ENCODE data around the gene ATP2B2. TPM values are rescaled to one million over a fixed set of nuclear protein-coding genes. Genes with fewer than 3 reads are reported as not detected.

ATP2B2 gene
- total and polyA plus RNA-seq, 9 of the 15 experiments (the other 6 are each of a cell fraction or from before 2014, with no cell fraction given), result 0.06 TPM; not detected in 8

- no peak for DNase-seq (ENCODE audit: extremely low read depth in 1 of 4, low spot score in 3 of 4)
- intact Hi-C loops (cut with micrococcal nuclease), result no loop called here
- POLR2A ChIA-PET, result interaction anchor here (0.8 to 1.0 kb wide), 2 partner anchors 20 to 840 kb away, joined by 3 read pairs; no protein-coding TSS in a partner anchor
- TF ChIP-seq ZNF124 (CRISPR knock-in tag; IDR thresholded peaks at IDR 0.05) (no peak), PKNOX1 (IDR thresholded peaks at IDR 0.05) (peak; percentile 40; the same call in 1 of the 2 replicates), ETS1 (conservative IDR thresholded peaks at IDR 0.05; ENCODE audit: control insufficient read depth, low read depth, low read length) (no peak), POLR2AphosphoS5 (IDR thresholded peaks at IDR 0.05; ENCODE audit: control insufficient read depth, insufficient read depth, low read depth, low read length) (no peak), RREB1 (CRISPR knock-in tag; IDR thresholded peaks at IDR 0.05) (no peak), ARID3A (IDR thresholded peaks at IDR 0.05; ENCODE audit: borderline replicate concordance, low read depth, low read length) (no peak), MTA2 (IDR thresholded peaks at IDR 0.05; ENCODE audit: low read depth) (no peak)
Measured at GRCh38 chr3:10547841-10548783, 42.7 kb upstream of the ATP2B2 start.

More at GRCh38 chr3:10547841-10548783, 42.7 kb upstream of the ATP2B2 start:
- FAIRE-seq (no peak), ATAC-seq (no peak)
- no peaks in the 10 kb centered on the region; a peak in 1 of 5 replicates for H3K4me1 ChIP-seq (replicated peaks in 1 of 2; ENCODE audit: control insufficient read depth in 2 of 2, insufficient read depth in 2 of 2, low read length in 2 of 2)
- no peak overlapping the region for H3K4me2 ChIP-seq (ENCODE audit: insufficient read depth, low read length)
- no peak overlapping the region for H3K4me3 ChIP-seq
- no peak overlapping the region for H3K9ac ChIP-seq (ENCODE audit: insufficient read depth in 1 of 2, low read depth in 2 of 2, low read length in 2 of 2)
- H3K27me3 ChIP-seq (ENCODE audit: control insufficient read depth in 2 of 2, insufficient read depth in 2 of 2, low read length in 2 of 2), result peaks cover 5 to 27% of the 10 kb centered on the region in 2 experiments; a peak in 4 of 5 replicates
- H3K79me2 ChIP-seq (ENCODE audit: control insufficient read depth, insufficient read depth, low read length), result no peaks in the 10 kb centered on the region
- H4K20me1 ChIP-seq (replicated peaks; ENCODE audit: control insufficient read depth, insufficient read depth, low read length), result peaks cover 3% of the 10 kb centered on the region; the same call in 1 of the 2 replicates
- H2AFZ ChIP-seq (ENCODE audit: low read depth, low read length), result no peak overlapping the region
- no peaks in the 10 kb centered on the region for H3K9me3 ChIP-seq (replicated peaks; ENCODE audit: control insufficient read depth, insufficient read depth, low read depth, low read length)
- under 1% methylated on average over 6 of the region's 6 CpGs for WGBS (ENCODE audit: insufficient coverage, low coverage, missing lambda C conversion rate)
- CTCF ChIA-PET (ENCODE audit: low intra/inter-chr PET ratio), result no interaction called here
- H3K27ac ChIP-seq (ENCODE audit: extremely low read depth, low read depth, low read length), result no peak overlapping the region
- no peaks in the 10 kb centered on the region for H3K36me3 ChIP-seq (ENCODE audit: control insufficient read depth, insufficient read depth, low read length)
- BruUV-seq (replicated peaks), result no TSS peak
- no peaks in the 10 kb centered on the region for H3K9me1 ChIP-seq (ENCODE audit: control insufficient read depth, insufficient read depth, low read length)
- in situ Hi-C loops (cut with MboI), result no loop called here
